HUES6 (cell line): ENCODE measurements around the gene MOBP.

Source experiments
- H3K27ac ChIP-seq: 2 replicates; pipeline ENCODE4 v1.7.0; 2013; ENCODE audit warnings: low read depth, mild to moderate bottlenecking, low read length, inconsistent platforms
- H3K27me3 ChIP-seq: 2 replicates; pipeline ENCODE4 v1.6.1; 2013; ENCODE audit warnings: low read length; ENCODE audit not compliant: control insufficient read depth, insufficient read depth
- H3K36me3 ChIP-seq: 2 replicates; pipeline ENCODE4 v1.6.1; 2013; ENCODE audit warnings: low read length; ENCODE audit not compliant: control insufficient read depth, insufficient read depth
- H3K4me1 ChIP-seq: 2 replicates; pipeline ENCODE4 v1.6.1; 2013; ENCODE audit warnings: low read length; ENCODE audit not compliant: control insufficient read depth, insufficient read depth
- H3K4me3 ChIP-seq: 2 replicates; pipeline ENCODE4 v1.5.1; 2013; ENCODE audit warnings: low read depth, low read length
- H3K9ac ChIP-seq: one replicate; pipeline ENCODE4 v1.6.1; 2013; ENCODE audit warnings: mild to moderate bottlenecking, low read length
- H3K9me3 ChIP-seq: 2 replicates; pipeline ENCODE4 v1.6.1; 2013; ENCODE audit warnings: low read depth, low read length; ENCODE audit not compliant: control insufficient read depth, insufficient read depth

MOBP gene

DNA sequence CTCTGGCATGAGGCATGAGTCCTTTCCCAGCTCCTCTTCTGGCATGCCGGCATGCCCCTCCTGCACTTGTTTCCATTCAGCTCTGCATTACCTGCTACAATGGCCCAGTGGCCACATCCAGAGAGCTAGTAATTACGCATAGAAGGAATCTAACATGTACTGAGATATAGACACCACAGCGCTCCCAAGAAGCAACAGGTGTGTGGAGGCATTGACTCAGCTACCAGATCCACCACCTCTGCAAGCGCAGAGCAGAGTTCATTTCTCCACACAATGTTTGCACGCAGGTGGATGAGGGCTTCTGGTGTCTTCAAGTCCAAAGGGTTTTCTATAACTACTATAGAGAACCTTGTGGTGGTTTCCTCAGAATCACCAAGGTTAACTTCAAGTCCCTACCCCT lies 4.2 kb downstream of the MOBP start:
- no peaks in the 10 kb centered on the region for H3K36me3 ChIP-seq
- H3K9ac ChIP-seq, result no peak overlapping the region
- no peak overlapping the region for H3K4me3 ChIP-seq
- H3K9me3 ChIP-seq, result peaks cover 17% of the 10 kb centered on the region
- peaks cover 13% of the 10 kb centered on the region for H3K4me1 ChIP-seq
- H3K27me3 ChIP-seq, result no peaks in the 10 kb centered on the region
- H3K27ac ChIP-seq, result no peak overlapping the region

DNA sequence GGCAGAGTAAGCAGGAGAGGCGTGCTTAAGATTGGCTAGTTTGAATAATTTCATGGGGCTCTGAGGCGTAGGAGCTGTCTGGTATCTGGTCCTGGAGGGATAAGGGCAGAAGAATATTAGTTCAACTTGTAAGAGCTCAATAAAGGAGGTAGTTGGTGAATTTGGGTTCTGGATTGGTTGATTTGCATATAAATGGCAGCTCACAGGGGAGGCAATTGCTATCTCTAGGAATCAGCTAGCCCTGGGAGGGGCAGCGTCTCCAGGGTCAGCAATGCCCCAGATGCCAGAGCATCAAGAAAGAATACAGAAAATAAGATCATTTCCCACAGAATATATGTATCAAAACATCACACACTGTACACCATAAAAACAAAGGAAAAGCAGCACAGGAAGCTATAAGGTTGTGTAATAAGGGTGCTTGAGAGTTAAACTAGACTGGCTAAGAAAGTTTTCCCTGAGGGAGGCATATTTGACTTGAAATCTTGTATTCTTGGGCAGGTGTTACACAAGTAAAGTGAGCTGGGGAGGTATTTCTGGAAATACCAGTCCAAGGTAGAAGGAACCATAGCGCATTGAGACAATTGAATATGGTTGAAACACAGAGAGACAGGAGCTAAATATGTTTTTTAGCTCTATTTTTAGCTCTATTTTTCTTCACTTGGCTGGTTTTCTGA lies 6.1 kb downstream of the MOBP start:
- H3K9me3 ChIP-seq, result peaks cover 20% of the 10 kb centered on the region
- no peaks in the 10 kb centered on the region for H3K36me3 ChIP-seq
- H3K9ac ChIP-seq, result no peak overlapping the region
- no peak overlapping the region for H3K27ac ChIP-seq
- H3K4me1 ChIP-seq, result peaks cover 5% of the 10 kb centered on the region; the same call in 1 of the 2 replicates
- no peaks in the 10 kb centered on the region for H3K27me3 ChIP-seq
- peak overlapping the region; percentile 11; the same call in 1 of the 2 replicates for H3K4me3 ChIP-seq

DNA sequence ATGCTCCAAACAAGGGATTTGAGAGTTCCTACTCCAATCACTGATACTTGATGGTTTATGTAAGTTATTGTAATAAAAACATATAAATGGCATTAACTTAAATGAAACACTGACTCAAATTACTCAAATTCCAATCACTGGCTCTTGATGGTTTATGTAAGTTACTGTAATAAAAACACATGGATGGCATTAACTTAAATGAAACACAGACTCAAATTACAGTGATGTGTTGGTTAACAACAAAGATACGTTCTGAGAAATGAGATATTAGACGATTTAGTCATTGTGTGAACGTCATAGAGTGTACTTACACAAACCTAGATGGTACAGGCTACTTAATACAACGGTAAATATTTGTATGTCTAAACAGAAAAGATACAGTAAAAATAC lies 6.6 kb downstream of the MOBP start:
- Histone ChIP-seq H3K9ac (no peak overlapping the region), H3K9me3 (peaks cover 20% of the 10 kb centered on the region), H3K27ac (no peak overlapping the region), H3K4me1 (peaks cover 5% of the 10 kb centered on the region; the same call in 1 of the 2 replicates), H3K27me3 (no peaks in the 10 kb centered on the region), H3K4me3 (no peak overlapping the region), H3K36me3 (no peaks in the 10 kb centered on the region)

DNA sequence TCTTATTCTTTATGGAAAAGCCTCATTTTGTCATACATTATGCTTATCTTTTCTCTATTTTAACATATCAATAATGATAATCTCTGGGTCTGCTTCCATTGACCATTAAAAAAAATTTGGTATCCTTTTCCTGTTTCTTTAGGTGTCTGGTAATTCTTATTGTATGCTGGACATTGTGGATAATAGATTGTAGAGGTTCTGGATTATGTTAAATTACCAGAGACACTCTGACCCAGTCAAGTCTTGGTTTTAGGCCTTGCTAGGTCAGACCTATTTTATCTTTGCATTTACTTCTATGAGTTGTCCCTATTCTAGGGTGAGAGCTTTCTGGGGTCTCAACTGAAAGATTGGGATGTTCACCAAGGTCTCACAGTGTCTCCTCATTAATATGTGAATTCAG lies 9.3 kb downstream of the MOBP start:
- H3K27me3 ChIP-seq, result no peaks in the 10 kb centered on the region
- H3K9ac ChIP-seq, result no peak overlapping the region
- H3K27ac ChIP-seq, result no peak overlapping the region
- H3K4me1 ChIP-seq, result peaks cover 5% of the 10 kb centered on the region; the same call in 1 of the 2 replicates
- H3K36me3 ChIP-seq, result no peaks in the 10 kb centered on the region
- H3K9me3 ChIP-seq, result peaks cover 20% of the 10 kb centered on the region
- H3K4me3 ChIP-seq, result no peak overlapping the region

DNA sequence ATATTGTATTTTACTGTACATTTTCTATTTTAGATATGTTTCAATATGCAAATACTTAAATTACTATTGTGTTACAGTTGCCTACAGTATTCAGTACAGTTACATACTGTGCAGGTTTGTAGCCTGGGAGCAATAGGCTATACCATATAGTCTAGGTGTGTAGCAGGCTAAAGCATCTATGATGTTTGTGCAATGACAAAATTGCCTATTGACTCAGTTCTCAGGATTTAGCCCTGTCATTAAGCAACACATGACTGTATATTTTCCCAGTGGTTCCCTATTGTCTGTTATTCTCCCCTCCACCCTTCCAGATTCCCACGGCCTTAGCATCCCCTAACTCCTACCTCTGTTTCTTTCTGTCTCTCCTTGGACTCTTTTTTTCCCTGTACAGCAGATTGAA lies 10.7 kb downstream of the MOBP start:
- H3K36me3 ChIP-seq, result no peaks in the 10 kb centered on the region
- no peak overlapping the region for H3K27ac ChIP-seq
- H3K4me1 ChIP-seq, result peaks cover 5% of the 10 kb centered on the region; the same call in 1 of the 2 replicates
- H3K9me3 ChIP-seq, result peaks cover 18% of the 10 kb centered on the region
- no peaks in the 10 kb centered on the region for H3K27me3 ChIP-seq
- no peak overlapping the region for H3K4me3 ChIP-seq
- no peak overlapping the region for H3K9ac ChIP-seq

DNA sequence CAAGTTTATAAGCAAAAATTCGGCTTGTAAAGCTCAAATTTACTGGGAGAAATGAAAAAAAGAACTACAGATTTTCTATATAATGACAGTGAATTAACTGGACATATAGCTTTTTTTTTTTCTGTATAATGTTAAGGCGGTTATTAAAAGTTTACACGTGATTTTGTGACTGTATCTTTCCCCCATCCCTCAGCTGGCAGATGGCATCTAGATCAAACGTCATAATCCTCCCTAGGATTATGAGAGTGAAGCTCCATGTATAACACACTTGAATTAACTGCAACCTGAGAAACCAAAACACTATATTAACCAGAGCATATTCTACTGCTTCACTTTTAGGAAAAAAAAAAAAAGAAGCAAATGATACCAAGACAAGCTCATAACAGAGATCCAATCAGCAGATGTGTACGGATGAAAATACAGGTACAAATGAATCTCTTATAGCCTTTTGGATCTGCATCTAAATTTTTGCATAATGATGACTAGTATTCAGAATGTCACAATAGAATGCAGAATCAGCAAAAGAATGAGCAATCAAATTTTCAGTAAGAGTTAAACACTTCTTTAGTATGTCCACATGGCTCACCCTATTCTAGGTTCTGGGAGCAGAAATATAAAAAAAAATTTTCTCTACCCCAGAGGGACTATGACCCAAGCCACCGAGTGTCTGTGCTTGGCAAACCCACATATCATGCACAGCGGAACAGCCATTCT lies 12.4 kb downstream of the MOBP start:
- H3K27ac ChIP-seq, result no peak overlapping the region
- H3K27me3 ChIP-seq, result no peaks in the 10 kb centered on the region
- H3K9me3 ChIP-seq, result peaks cover 12% of the 10 kb centered on the region
- H3K36me3 ChIP-seq, result no peaks in the 10 kb centered on the region
- no peak overlapping the region for H3K9ac ChIP-seq
- no peaks in the 10 kb centered on the region for H3K4me1 ChIP-seq
- no peak overlapping the region for H3K4me3 ChIP-seq

DNA sequence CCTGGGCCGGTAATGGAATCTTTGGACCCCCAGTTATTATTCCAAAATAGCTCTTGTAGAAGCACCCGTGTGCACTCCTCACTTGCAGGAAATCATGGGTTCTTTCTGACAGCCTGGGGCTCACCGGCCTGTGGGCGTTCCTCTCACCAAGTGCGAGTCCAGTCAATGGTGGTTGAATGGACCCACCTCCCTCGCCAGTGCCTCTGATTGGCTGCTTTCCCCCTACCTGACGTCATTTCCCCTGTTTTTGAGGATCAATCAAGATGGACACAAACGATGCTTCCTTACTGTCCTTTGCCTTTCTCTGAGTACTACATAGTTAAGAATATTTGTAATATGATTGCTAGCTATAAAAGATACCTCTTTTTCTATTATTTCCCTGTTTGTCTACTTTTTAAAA lies 18.1 kb downstream of the MOBP start:
- H3K27me3 ChIP-seq, result no peaks in the 10 kb centered on the region
- no peaks in the 10 kb centered on the region for H3K36me3 ChIP-seq
- no peak overlapping the region for H3K4me3 ChIP-seq
- no peak overlapping the region for H3K27ac ChIP-seq
- H3K9me3 ChIP-seq, result no peaks in the 10 kb centered on the region
- H3K9ac ChIP-seq, result no peak overlapping the region
- H3K4me1 ChIP-seq, result no peaks in the 10 kb centered on the region

DNA sequence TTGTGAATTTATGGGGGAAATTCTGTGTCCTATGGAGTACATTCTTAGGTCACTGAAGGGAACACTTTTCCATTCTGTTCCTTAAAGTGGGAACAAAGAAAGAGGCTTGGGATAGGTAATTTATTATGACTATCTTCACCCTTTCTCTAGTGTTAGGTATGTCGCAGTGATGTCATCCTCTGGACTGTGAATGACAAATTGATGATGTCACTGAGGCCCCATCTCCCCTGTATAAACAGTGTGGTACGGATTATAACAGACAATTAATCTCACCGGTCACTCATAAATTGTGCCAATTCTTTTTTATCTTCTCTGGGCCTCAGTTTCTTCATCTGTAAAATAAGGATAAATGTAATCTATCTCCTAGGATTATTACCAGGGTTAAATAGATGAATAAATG lies 23.5 kb downstream of the MOBP start:
- Histone ChIP-seq H3K9me3 (no peaks in the 10 kb centered on the region), H3K9ac (no peak overlapping the region), H3K36me3 (no peaks in the 10 kb centered on the region), H3K4me1 (no peaks in the 10 kb centered on the region), H3K27me3 (no peaks in the 10 kb centered on the region), H3K4me3 (no peak overlapping the region), H3K27ac (no peak overlapping the region)

DNA sequence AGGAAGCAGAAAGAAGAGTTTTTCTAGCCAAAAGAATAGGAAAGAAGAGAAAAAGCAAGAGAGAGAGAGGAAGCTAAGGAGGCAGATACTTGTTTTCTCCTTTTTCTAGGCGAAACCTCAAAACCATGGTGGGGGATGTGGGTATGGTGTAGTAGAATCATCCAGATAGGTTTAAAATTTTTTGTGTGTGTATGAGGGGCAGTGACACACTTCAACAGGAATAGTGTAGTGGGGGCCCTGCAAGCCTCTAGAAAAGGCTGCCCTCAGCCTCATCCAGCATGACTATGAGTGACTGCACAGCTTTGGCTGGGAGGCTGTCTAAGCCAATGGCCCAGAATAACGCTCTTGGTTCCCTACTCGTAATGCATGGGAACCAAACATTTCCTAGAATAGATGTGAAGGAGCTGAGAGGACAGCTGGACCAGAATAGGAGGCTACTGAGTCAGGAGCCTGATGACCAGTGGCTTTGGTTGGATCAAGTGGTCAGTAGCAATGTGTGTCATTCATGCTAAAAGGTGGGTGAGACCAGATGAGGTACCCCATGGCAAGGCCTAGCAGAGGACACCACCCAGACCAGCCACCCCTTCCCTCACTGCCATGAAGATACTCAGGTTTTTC lies 24.4 kb downstream of the MOBP start:
- H3K4me3 ChIP-seq, result no peak overlapping the region
- H3K36me3 ChIP-seq, result no peaks in the 10 kb centered on the region
- H3K9me3 ChIP-seq, result no peaks in the 10 kb centered on the region
- H3K9ac ChIP-seq, result no peak overlapping the region
- no peak overlapping the region for H3K27ac ChIP-seq
- no peaks in the 10 kb centered on the region for H3K4me1 ChIP-seq
- H3K27me3 ChIP-seq, result no peaks in the 10 kb centered on the region

DNA sequence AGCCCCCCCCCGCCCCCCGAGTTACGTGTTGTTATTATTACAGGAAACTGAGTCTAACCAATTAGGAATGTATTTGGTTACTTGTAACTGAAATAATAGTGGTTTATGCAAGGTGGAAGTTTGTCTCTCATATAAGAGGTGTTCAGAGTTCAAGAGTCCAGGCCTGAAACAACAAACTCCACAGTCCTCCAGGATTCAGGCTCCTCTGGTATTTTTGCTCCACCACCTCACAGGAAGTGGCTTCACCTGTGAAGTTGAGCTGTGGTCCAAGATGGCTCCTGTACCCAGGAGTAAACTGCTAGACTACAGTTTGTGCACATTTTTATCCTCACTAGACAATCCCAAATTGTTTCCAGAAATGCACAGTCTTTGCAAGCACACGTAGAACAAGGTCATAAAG lies 27.3 kb downstream of the MOBP start:
- Histone ChIP-seq H3K9me3 (no peaks in the 10 kb centered on the region), H3K4me3 (no peak overlapping the region), H3K27ac (no peak overlapping the region), H3K4me1 (0 out of 2 replicates have a peak, but pooled peaks cover 5% of the 10 kb centered on the region), H3K36me3 (no peaks in the 10 kb centered on the region), H3K27me3 (no peaks in the 10 kb centered on the region), H3K9ac (no peak overlapping the region)

DNA sequence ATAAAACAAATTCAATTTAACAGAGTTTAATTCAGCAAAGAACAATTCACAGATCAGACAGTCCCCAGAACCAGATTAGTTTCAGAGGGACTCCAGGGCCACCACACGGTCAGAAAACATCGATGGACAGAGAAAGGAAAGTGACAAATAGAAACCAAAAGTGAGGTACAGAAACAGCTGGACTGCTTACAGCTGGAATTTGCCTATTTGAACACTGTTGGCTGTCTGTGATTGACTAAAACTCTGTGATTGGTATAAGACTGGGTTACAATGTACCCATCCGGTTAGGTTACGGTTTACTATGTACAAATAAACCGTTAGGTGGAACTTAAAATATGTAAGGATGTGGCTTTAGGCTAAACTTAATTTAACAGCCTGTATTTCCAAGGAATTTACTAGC lies 30.3 kb downstream of the MOBP start:
- Histone ChIP-seq H3K4me3 (no peak overlapping the region), H3K4me1 (0 out of 2 replicates have a peak, but pooled peaks cover 5% of the 10 kb centered on the region), H3K27ac (no peak overlapping the region), H3K9ac (no peak overlapping the region), H3K36me3 (no peaks in the 10 kb centered on the region), H3K9me3 (no peaks in the 10 kb centered on the region), H3K27me3 (no peaks in the 10 kb centered on the region)
